GM12878 (cell line): ENCODE measurements around the gene DIP2C. TPM values are rescaled to one million over a fixed set of nuclear protein-coding genes. Genes with fewer than 3 reads are reported as not detected.

Source experiments
- ATAC-seq: fragments of 200-7000 bp; cut with Tn5 transposase; 3 replicates; pipeline ENCODE4 v1.9.1; 2020; ENCODE audit warnings: mild to moderate bottlenecking, moderate library complexity
- BruUV-seq: library from RNA; stranded (reverse); fragments of 400-500 nt; replicated peaks from 2 replicates; lab custom pipeline; 2021; lab: Mats Ljungman, UMichigan
- CTCF ChIA-PET: fragments of 300-600 bp; sonication (Branson Sonifier 250); formaldehyde crosslinking; extraction: SDS; loops from one replicate; lab custom pipeline; 2021; ENCODE audit warnings: inconsistent platforms; lab: Yijun Ruan, JAX
- POLR2A ChIA-PET: fragments of 350-600 bp; formaldehyde crosslinking; extraction: SDS; loops from one replicate; lab custom pipeline; 2021; ENCODE audit warnings: inconsistent platforms; lab: Charles Lee
- RAD21 ChIA-PET: fragments of 300-600 bp; sonication (Branson Sonifier 250); formaldehyde crosslinking; loops from one replicate; lab custom pipeline; 2023; ENCODE audit warnings: antibody characterized with exemption; ENCODE audit not compliant: unreplicated experiment; lab: Charles Lee
- SMC1A ChIA-PET: fragments of 300-600 bp; sonication (Branson Sonifier 250); formaldehyde crosslinking; loops from one replicate; lab custom pipeline; 2023; ENCODE audit not compliant: unreplicated experiment, uncharacterized antibody; lab: Charles Lee
- DNase-seq: peaks from one replicate; pipeline ENCODE4 v3.0.0-alpha.2; 2011; ENCODE audit warnings: low read depth, low spot score
- FAIRE-seq: peaks from 3 replicates; lab custom pipeline; 2011; peaks lifted over from hg19 to GRCh38; lab: Jason Lieb, UNC
- H2AFZ ChIP-seq: 2 replicates; pipeline ENCODE4 v1.6.0; 2011; ENCODE audit warnings: low read depth, low read length, control low read depth; ENCODE audit not compliant: control insufficient read depth
- H3K27ac ChIP-seq: 2 replicates; pipeline ENCODE4 v1.5.1; 2011; ENCODE audit warnings: control low read depth; ENCODE audit not compliant: control insufficient read depth, insufficient read depth
- H3K27me3 ChIP-seq, 2 experiments: replicated peaks in 1 of 2; 2 replicates each; pipeline versions ENCODE4 v1.6.0 to v1.6.1; 2011; ENCODE audit warnings: low read length in 1 of 2; ENCODE audit not compliant: control insufficient read depth in 2 of 2, insufficient read depth in 2 of 2
- H3K36me3 ChIP-seq, 2 experiments: 2 replicates each; pipeline ENCODE4 v1.5.1; 2011; ENCODE audit warnings: low read length in 1 of 2; ENCODE audit not compliant: control insufficient read depth in 2 of 2, insufficient read depth in 2 of 2
- H3K4me1 ChIP-seq: 2 replicates; pipeline ENCODE4 v1.6.1; 2011; ENCODE audit warnings: mild to moderate bottlenecking, low read length, moderate library complexity, mixed read lengths; ENCODE audit not compliant: control insufficient read depth, insufficient read depth
- H3K4me2 ChIP-seq: 2 replicates; pipeline ENCODE4 v1.6.0; 2011; ENCODE audit warnings: control low read depth; ENCODE audit not compliant: control insufficient read depth, insufficient read depth
- H3K4me3 ChIP-seq: fragments of 200-600 bp; sonication (generic); 2 replicates; pipeline ENCODE4 v1.5.1; 2016
- H3K79me2 ChIP-seq: 2 replicates; pipeline ENCODE4 v1.6.0; 2011; ENCODE audit warnings: low read length; ENCODE audit not compliant: control insufficient read depth, insufficient read depth
- H3K9ac ChIP-seq: 2 replicates; pipeline ENCODE4 v1.8.0; 2011; ENCODE audit warnings: low read length, control low read depth, mixed read lengths; ENCODE audit not compliant: control insufficient read depth, insufficient read depth
- H3K9me3 ChIP-seq: replicated peaks from 3 replicates; pipeline ENCODE4 v1.5.1; 2011; ENCODE audit warnings: mild to moderate bottlenecking, low read length; ENCODE audit not compliant: control insufficient read depth, insufficient read depth
- H4K20me1 ChIP-seq: 2 replicates; pipeline ENCODE4 v1.6.0; 2011; ENCODE audit not compliant: control insufficient read depth, insufficient read depth
- BMI1 ChIP-seq: fragments of 450-650 bp; IDR thresholded peaks from 2 replicates; pipeline ENCODE4 v1.6.1; 2016; ENCODE audit warnings: mild to moderate bottlenecking, moderate library complexity, borderline replicate concordance
- IKZF1 ChIP-seq: fragments of 450-650 bp; conservative IDR thresholded peaks from 2 replicates; pipeline ENCODE4 v1.6.1; 2017; ENCODE audit warnings: antibody characterized with exemption, mild to moderate bottlenecking
- IRF3 ChIP-seq: fragments of 450-650 bp; IDR thresholded peaks from 2 replicates; pipeline ENCODE4 v1.6.1; 2014; ENCODE audit warnings: mild to moderate bottlenecking
- MYB ChIP-seq: fragments of 150-350 bp; IDR thresholded peaks from 2 replicates; pipeline ENCODE4 v1.6.1; 2014; ENCODE audit warnings: mild to moderate bottlenecking, low read depth, low read length, borderline replicate concordance
- SUZ12 ChIP-seq: fragments of 200-600 bp; sonication (generic); IDR thresholded peaks from one replicate; pipeline ENCODE4 v1.6.1; 2018; ENCODE audit warnings: antibody characterized with exemption, mild to moderate bottlenecking; ENCODE audit not compliant: unreplicated experiment
- ZBTB33 ChIP-seq: fragments of 450-650 bp; IDR thresholded peaks from 2 replicates; pipeline ENCODE4 v1.6.1; 2017; ENCODE audit warnings: mild to moderate bottlenecking
- ZNF217 ChIP-seq: fragments of 450-650 bp; IDR thresholded peaks from 2 replicates; pipeline ENCODE4 v1.6.1; 2017; ENCODE audit warnings: antibody characterized with exemption, mild to moderate bottlenecking
- WGBS: methylation state at CpG from one replicate; pipeline ENCODE4 v1.1.6; 2016; ENCODE audit warnings: low lambda C conversion rate; ENCODE audit not compliant: insufficient replicate concordance, insufficient coverage; ENCODE audit errors: missing lambda C conversion rate; 5-methylcytosine and 5-hydroxymethylcytosine counted together
- in situ Hi-C: fragments of 300-500 bp; cut with MboI; formaldehyde crosslinking; loops from 9 replicates; pipeline ENCODE4 v1.14.3; 2018; ENCODE audit warnings: mixed read lengths
- intact Hi-C: fragments of 100-400 bp; cut with micrococcal nuclease; formaldehyde crosslinking; loops from one replicate; pipeline ENCODE4 v1.14.2; 2022; ENCODE audit not compliant: unreplicated experiment
- polyA plus RNA-seq, 11 experiments: library from polyadenylated mRNA; depleted of rRNA in 4 of 11; unstranded in 6 of 11; stranded (reverse) in 5 of 11; fragments of >200 nt; fragmentation: Nextera tagmentation in 4 of 11; fragmentation: Illumina TruSeq in 1 of 11; extraction: Ambion mirVana in 4 of 11; extraction: Trizol in 1 of 11; gene quantifications; 1 replicate in 1 of 11; 2 replicates in 10 of 11; pipeline versions ENCODE4 v1.2.1 to v1.2.3, GENCODE V29; 2011 to 2016; ENCODE audit warnings: inconsistent platforms in 2 of 11, missing spikeins in 2 of 11, low read depth in 1 of 11
- total RNA-seq, 4 experiments: library from RNA; depleted of rRNA in 3 of 4; stranded (reverse); fragments of >200 nt in 3 of 4; fragmentation: Illumina TruSeq in 1 of 4; extraction: Trizol in 1 of 4; gene quantifications; 2 replicates each; pipeline versions ENCODE4 v1.2.1 to v1.2.3, GENCODE V29; 2013 to 2021

DIP2C gene
- total and polyA plus RNA-seq, 10 of the 15 experiments (the other 5 are each of a cell fraction or from before 2014, with no cell fraction given), result 0.01 to 0.10 (median 0.06) TPM

DNA sequence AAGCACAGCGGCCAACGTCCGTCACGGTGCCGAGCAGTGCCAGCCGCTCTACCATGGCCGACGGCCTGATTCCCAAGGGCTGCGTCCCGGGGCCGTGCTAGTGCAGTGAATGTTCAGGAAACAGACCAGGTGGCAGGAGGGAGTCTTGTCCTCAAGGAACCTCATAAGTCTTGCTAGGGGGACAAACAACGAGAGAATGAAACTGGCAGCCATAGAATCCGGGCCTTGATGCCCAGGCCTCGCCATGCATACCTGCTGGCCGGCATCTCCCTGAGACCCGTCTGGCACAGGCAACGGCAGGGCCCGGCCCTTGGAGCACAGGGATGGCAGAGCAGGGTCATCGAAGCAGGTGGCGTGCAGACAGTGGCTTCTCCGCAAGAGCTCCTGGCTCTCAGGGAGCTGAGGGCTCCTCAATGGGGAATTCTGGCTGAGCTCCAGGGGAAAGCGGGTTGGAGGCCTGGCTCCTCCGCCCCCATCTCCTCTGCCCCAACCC, 58.8 kb downstream of the DIP2C start:
- Histone ChIP-seq H3K4me1 (no peaks in the 10 kb centered on the region), H3K4me2 (no peak overlapping the region), H3K36me3 (no peaks in the 10 kb centered on the region), H2AFZ (no peak overlapping the region), H4K20me1 (no peaks in the 10 kb centered on the region), H3K79me2 (no peaks in the 10 kb centered on the region), H3K9ac (no peak overlapping the region), H3K9me3 (no peaks in the 10 kb centered on the region; the same call in 2 of the 3 replicates), H3K27ac (no peak overlapping the region), H3K27me3 (no peaks in the 10 kb centered on the region; a peak in 1 of 4 replicates), H3K4me3 (no peak overlapping the region)
- no peak for TF ChIP-seq ZBTB33
- TF ChIP-seq ZNF217, result no peak
- TF ChIP-seq SUZ12, result no peak
- TF ChIP-seq IKZF1, result no peak
- no peak for TF ChIP-seq IRF3
- no peak for TF ChIP-seq BMI1
- no peak for TF ChIP-seq MYB
- RAD21 ChIA-PET, result no interaction called here
- WGBS, result 66% methylated on average over 21 of the region's 23 CpGs
- in situ Hi-C loops, result no loop called here
- DNase-seq (no peak), ATAC-seq (no peak), FAIRE-seq (no peak)
- POLR2A ChIA-PET, result no interaction called here
- no TSS peak for BruUV-seq
- CTCF ChIA-PET, result no interaction called here
- SMC1A ChIA-PET, result no interaction called here
- intact Hi-C loops, result no loop called here
